Measurements from ENCODE around the gene CCR7.
"Not testable (repeated sequence)": the region's sequence is repeated elsewhere in the genome, so short reads cannot be mapped to it uniquely, and the experiment has no call there.

CCR7 gene

GRCh38 chr17:40596261-40596919 lies 31.1 kb upstream of the CCR7 start:
- DNase-seq = peak in 1 of 2 donors; percentile 29

GRCh38 chr17:40590742-40591141 lies 25.5 kb upstream of the CCR7 start:
- no peak for DNase-seq

- DNase-seq = no peak
Measured at GRCh38 chr17:40588552-40588951, 23.3 kb upstream of the CCR7 start.

DNA sequence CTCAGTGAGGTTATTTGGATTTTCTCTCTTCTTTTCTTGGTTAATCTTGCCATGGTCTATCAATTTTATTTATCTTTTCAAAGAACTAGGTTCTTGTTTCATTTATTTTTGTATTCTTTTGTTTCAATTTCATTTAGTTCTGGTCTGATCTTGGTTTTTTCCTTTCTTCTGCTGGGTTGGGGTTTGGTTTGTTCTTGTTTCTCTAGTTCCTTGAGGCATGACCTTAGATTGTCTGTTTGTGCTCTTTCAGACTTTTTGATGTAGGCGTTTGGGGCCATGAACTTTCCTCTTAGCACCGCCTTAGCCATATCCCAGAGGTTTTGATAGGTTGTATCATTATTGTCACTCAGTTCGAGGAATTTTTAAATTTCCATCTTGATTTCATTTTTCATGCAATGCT lies 21.0 kb upstream of the CCR7 start:
- DNase-seq = not testable (repeated sequence)

- not testable (repeated sequence) for DNase-seq
Measured at GRCh38 chr17:40584950-40585349, 19.7 kb upstream of the CCR7 start.

- DNase-seq = peak; percentile 47 to 54
Measured at GRCh38 chr17:40582328-40582901, 17.1 kb upstream of the CCR7 start.

- DNase-seq = no peak
Measured at GRCh38 chr17:40580140-40580539, 14.9 kb upstream of the CCR7 start.

DNA sequence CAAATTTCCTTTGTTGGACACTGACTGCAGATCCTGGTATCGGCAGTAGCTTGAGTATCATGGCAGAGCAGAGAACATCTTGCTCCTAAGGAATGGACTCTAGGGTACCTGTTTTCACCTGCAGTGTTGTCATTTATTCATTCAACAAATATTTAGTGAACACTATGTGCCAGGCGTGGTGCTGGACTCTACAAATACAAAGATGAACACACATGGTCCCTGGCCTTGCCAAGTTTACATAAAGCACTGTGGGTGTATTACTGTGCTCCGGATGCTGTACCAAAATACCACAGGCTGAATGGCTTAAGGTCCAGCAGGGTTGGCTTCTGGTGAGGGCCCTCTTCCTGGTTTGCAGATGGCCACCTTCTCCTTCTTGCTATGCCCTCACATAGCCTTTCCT lies 14.2 kb upstream of the CCR7 start:
- DNase-seq = no peak

GRCh38 chr17:40577611-40578065 lies 12.4 kb upstream of the CCR7 start:
- DNase-seq = no peak

- no peak for DNase-seq
Measured at GRCh38 chr17:40576113-40576740, 11.0 kb upstream of the CCR7 start.

- no peak for DNase-seq
Measured at GRCh38 chr17:40574292-40574691, 9.0 kb upstream of the CCR7 start.

DNA sequence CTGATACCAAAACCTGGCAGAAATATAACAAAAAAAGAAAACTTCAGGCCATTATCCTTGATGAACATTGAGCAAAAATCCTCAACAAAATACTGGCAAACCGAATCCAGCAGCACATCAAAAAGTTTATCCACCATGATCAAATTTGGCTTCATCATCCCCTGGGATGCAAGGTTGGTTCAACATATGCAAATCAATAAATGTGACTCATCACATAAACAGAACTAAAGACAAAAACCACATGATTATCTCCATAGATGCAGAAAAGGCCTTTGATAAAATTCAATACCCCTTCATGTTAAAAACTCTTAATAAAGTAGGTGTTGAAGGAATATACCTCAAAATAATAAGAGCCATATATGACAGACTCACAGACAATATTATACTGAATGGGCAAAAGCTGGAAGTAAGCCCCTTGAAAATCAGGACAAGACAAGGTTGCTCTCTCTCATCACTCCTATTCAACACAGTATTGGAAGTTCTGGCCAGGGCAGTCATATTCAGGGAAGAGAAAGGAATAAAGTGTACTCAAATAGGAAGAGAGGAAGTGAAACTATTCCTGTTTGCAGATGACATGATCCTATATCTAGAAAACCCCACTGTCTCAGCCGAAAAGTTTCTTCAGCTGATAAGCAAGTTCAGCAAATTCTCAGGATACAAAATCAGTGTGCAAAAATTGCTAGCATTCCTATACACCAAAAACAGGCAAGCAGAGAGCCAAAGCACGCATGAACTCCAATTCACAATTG lies 7.1 kb upstream of the CCR7 start:
- not testable (repeated sequence) for DNase-seq

DNA sequence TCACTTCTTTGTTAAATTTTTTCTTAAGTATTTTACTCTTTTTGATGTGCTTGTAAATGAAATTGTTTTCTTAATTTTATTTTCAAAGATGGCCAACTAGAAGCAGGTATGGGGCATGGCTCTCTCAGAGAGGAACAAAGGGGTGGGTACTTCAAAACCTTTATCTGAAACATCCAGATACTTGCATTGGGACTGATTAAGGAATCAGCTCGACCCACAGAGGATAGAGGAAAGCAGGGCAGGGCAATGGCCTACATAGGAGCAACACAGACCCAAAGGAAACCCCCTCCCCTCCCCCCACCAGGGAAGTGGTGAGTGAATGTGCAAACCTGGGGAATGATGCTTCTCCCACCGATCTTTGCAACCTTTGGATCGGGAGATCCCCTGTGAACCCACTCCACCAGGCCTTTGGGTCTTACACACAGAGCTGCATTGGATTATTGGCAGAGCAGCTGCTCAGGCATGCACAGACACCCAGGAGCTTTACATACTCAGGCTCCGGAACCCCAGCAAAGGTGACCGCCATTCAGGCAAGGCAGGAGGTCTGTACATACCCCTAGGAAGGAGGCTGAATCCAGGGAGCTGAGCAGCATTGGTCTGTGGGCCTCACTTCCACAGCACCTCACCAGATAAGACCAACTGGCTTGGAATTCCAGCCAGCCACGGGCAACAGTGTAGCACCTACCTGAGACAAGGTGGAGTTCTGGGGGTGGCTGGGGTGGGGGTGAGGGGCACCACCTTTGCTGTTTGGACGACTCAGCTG lies 3.0 kb upstream of the CCR7 start:
- DNase-seq = no peak

DNA sequence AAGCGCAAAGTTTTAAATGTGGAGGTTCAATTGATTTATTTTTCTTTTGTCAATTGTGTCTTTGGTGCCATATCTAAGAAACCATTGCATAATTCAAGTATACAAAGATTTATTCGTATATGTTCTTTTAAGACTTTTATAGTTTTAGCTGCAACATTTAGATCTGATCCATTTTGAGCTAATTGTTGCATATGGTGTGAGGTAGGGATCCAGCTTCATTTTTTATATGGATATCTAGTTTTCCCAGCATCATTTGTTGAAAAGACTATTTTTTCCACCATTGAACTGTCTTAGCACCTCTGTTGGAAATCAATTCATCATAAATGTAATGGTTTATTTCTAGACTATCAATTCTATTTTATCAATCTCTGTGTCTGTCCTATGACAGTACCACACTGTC lies 2.1 kb upstream of the CCR7 start:
- DNase-seq = no peak

- DNase-seq = no peak
Measured at GRCh38 chr17:40565769-40566409, 617 bp upstream of the CCR7 start.

- DNase-seq = no peak
Measured at GRCh38 chr17:40564195-40564882, 933 bp downstream of the CCR7 start.

GRCh38 chr17:40563220-40564052 lies 1.8 kb downstream of the CCR7 start:
- no peak for DNase-seq

DNA sequence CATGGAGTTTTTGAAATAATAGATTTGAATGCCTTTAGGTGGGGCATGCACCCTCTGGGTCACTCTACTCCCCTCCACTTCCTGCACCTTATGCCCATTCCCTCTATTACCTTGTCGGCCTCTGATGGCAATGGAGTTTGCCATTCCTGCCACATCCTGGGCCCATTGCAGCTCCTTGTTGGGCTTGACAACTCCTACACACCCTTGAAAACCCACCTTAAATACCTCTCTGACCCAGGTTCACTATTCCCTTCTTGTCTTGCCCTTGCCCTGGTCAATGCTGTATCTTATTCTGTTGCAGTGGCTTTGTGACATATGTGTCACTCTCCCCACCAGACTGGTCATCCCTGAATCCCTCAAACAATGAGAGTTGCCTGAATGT lies 2.4 kb downstream of the CCR7 start:
- DNase-seq = no peak

GRCh38 chr17:40561871-40562611 lies 3.2 kb downstream of the CCR7 start:
- DNase-seq = peak; percentile 43 to 52

DNA sequence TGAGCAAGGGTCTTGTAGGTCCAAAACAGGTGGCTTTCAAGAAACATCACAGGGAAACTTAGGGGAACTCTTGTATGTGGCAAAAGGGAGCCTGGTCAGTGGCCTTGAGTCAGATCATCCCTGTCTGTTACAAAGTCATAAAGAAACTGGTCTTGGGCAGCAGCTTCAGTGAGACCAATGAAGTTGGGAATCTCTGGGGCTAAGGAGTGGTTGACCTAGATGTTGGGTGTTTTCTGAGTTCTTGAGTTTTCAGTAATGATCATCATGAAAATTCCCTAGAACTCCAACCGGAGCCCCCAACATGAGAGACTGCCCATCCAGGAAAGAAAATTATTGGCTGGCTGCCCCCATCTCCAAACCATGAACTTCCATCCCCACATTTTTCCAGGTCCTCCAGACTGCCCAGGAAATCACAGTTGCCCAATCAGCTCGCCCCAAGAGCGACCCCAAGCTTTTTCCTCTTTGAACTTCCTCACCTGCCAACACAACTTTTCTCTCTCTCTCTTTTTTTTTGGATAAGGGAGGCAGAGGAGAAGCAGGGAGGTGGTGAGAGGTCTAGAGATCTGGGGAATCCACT lies 3.9 kb downstream of the CCR7 start:
- DNase-seq = no peak
